HCT116 (cell line): ENCODE results near the gene PRKCZ. TPM values are rescaled to one million over a fixed set of nuclear protein-coding genes. Genes with fewer than 3 reads are reported as not detected.

Source experiments
- ATAC-seq: fragments of 200-7000 bp; cut with Tn5 transposase; 2 replicates; pipeline ENCODE4 v1.9.1; 2020; ENCODE audit warnings: mild to moderate bottlenecking, moderate library complexity
- BruUV-seq: library from RNA; stranded (reverse); fragments of 400-500 nt; replicated peaks from 2 replicates; lab custom pipeline; 2021; lab: Mats Ljungman, UMichigan
- CTCF ChIA-PET: fragments of 300-600 bp; sonication (Branson Sonifier 250); formaldehyde crosslinking; loops from one replicate; lab custom pipeline; 2021; ENCODE audit warnings: antibody characterized with exemption; lab: Charles Lee
- POLR2A ChIA-PET: fragments of 300-600, 350-600 bp; sonication (Branson Sonifier 250); formaldehyde crosslinking; loops from one replicate; lab custom pipeline; 2021; ENCODE audit warnings: antibody characterized with exemption; lab: Charles Lee
- RAD21 ChIA-PET, 2 experiments: fragments of 300-600 bp; sonication (Branson Sonifier 250); formaldehyde crosslinking; loops; one replicate each; lab custom pipeline; 2023; ENCODE audit warnings: low total read pairs in 2 of 2; ENCODE audit not compliant: uncharacterized antibody in 2 of 2, unreplicated experiment in 2 of 2, low non-redundant PET in 1 of 2; lab: Charles Lee
- DNase-seq: peaks from one replicate; pipeline ENCODE4 v3.0.0-alpha.2; 2010; ENCODE audit warnings: low read depth, low spot score
- H2AFZ ChIP-seq: fragments of 200-600 bp; shearing (Covaris generic), sonication (generic); 2 replicates; pipeline ENCODE4 v1.6.1; 2017; ENCODE audit warnings: low read depth, mixed run types, mixed read lengths, antibody characterized with exemption, low read length; ENCODE audit not compliant: poor library complexity, severe bottlenecking
- H3K27ac ChIP-seq: 2 replicates; pipeline ENCODE4 v1.5.1; 2012; ENCODE audit warnings: low read depth, low read length
- H3K27me3 ChIP-seq: fragments of 200-600 bp; sonication (generic); 2 replicates; pipeline ENCODE4 v1.6.1; 2016; ENCODE audit warnings: mixed run types, low read length, mixed read lengths; ENCODE audit not compliant: insufficient read depth
- H3K36me3 ChIP-seq, 2 experiments: fragments of 200-500 bp in 1 of 2; fragments of 200-600 bp in 1 of 2; sonication (Bioruptor generic) in 1 of 2; sonication (generic) in 1 of 2; 2 replicates each; pipeline versions ENCODE4 v1.5.1 to v1.6.1; 2014 to 2016; ENCODE audit warnings: low read length in 2 of 2, inconsistent platforms in 1 of 2, mixed read lengths in 1 of 2, mixed run types in 1 of 2; ENCODE audit not compliant: insufficient read depth in 2 of 2, control insufficient read depth in 1 of 2
- H3K4me1 ChIP-seq, 2 experiments: fragments of 200-600 bp in 1 of 2; sonication (generic) in 1 of 2; 2 replicates each; pipeline versions ENCODE4 v1.5.1 to v1.6.1; 2012 to 2017; ENCODE audit warnings: low read length in 2 of 2, inconsistent platforms in 1 of 2, mild to moderate bottlenecking in 1 of 2, mixed read lengths in 1 of 2, mixed run types in 1 of 2, moderate library complexity in 1 of 2; ENCODE audit not compliant: insufficient read depth in 2 of 2, control insufficient read depth in 1 of 2
- H3K4me2 ChIP-seq: fragments of 200-600 bp; sonication (generic); 2 replicates; pipeline ENCODE4 v1.6.1; 2017; ENCODE audit warnings: mixed run types, low read length, mixed read lengths
- H3K4me3 ChIP-seq, 2 experiments: fragments of 200-600 bp in 1 of 2; sonication (generic) in 1 of 2; replicated peaks in 1 of 2; 2 replicates each; pipeline ENCODE4 v1.5.1; 2011 to 2016; ENCODE audit warnings: low read length in 2 of 2, control low read depth in 1 of 2, low read depth in 1 of 2, mild to moderate bottlenecking in 1 of 2, mixed read lengths in 1 of 2, mixed run types in 1 of 2
- H3K79me2 ChIP-seq: fragments of 200-600 bp; sonication (generic); 2 replicates; pipeline ENCODE4 v1.6.1; 2017; ENCODE audit warnings: mild to moderate bottlenecking, mixed run types, low read length, moderate library complexity, mixed read lengths; ENCODE audit not compliant: insufficient read depth
- H3K9ac ChIP-seq: fragments of 200-600 bp; sonication (generic); 2 replicates; pipeline ENCODE4 v1.6.1; 2016; ENCODE audit warnings: low read length, mixed read lengths
- H3K9me2 ChIP-seq: fragments of 200-600 bp; sonication (generic), shearing (Covaris generic); 2 replicates; pipeline ENCODE4 v1.6.1; 2017; ENCODE audit warnings: mixed run types, mild to moderate bottlenecking, moderate library complexity; ENCODE audit not compliant: insufficient read depth
- H3K9me3 ChIP-seq, 2 experiments: fragments of 200-500 bp in 1 of 2; fragments of 200-600 bp in 1 of 2; sonication (Bioruptor generic) in 1 of 2; sonication (generic) in 1 of 2; 2 replicates each; pipeline ENCODE4 v1.6.1; 2014 to 2017; ENCODE audit warnings: low read length in 2 of 2, mixed read lengths in 2 of 2, inconsistent platforms in 1 of 2, low read depth in 1 of 2, mild to moderate bottlenecking in 1 of 2, mixed run types in 1 of 2, moderate library complexity in 1 of 2; ENCODE audit not compliant: control insufficient read depth in 1 of 2, insufficient read depth in 1 of 2
- H4K20me1 ChIP-seq: fragments of 200-600 bp; sonication (generic), shearing (Covaris generic); 2 replicates; pipeline ENCODE4 v1.6.1; 2017; ENCODE audit warnings: mixed run types, mild to moderate bottlenecking, moderate library complexity; ENCODE audit not compliant: insufficient read depth
- CEBPB ChIP-seq: IDR thresholded peaks from 2 replicates; pipeline ENCODE4 v1.6.1; 2012; ENCODE audit warnings: low read depth
- ELF1 ChIP-seq: IDR thresholded peaks from 2 replicates; pipeline ENCODE4 v1.6.1; 2012; ENCODE audit warnings: low read depth, borderline replicate concordance
- EZH2 ChIP-seq: fragments of 200-600 bp; sonication (generic); IDR thresholded peaks from 2 replicates; pipeline ENCODE4 v1.6.1; 2017; ENCODE audit warnings: antibody characterized with exemption, mixed run types
- EZH2phosphoT487 ChIP-seq: fragments of 200-600 bp; IDR thresholded peaks from 2 replicates; pipeline ENCODE4 v1.6.1; 2018; ENCODE audit warnings: antibody characterized with exemption, borderline replicate concordance
- POLR2A ChIP-seq: IDR thresholded peaks from 2 replicates; pipeline ENCODE4 v1.7.0; 2011; ENCODE audit warnings: borderline replicate concordance; ENCODE audit not compliant: insufficient read depth, insufficient read length; ENCODE audit errors: extremely low read depth
- POLR2AphosphoS5 ChIP-seq: IDR thresholded peaks from 2 replicates; pipeline ENCODE4 v1.6.1; 2011; ENCODE audit warnings: mild to moderate bottlenecking, low read depth, low read length, moderate library complexity
- REST ChIP-seq: IDR thresholded peaks from 2 replicates; pipeline ENCODE4 v1.6.1; 2012; ENCODE audit warnings: low read depth
- SIN3A ChIP-seq: IDR thresholded peaks from 2 replicates; pipeline ENCODE4 v1.6.1; 2012; ENCODE audit warnings: low read depth
- SP1 ChIP-seq: IDR thresholded peaks from 2 replicates; pipeline ENCODE4 v1.6.1; 2012; ENCODE audit warnings: low read depth
- TCF7L2 ChIP-seq: IDR thresholded peaks from 2 replicates; pipeline ENCODE4 v1.7.0; 2011; ENCODE audit warnings: borderline replicate concordance, inconsistent platforms; ENCODE audit not compliant: insufficient read depth, insufficient read length; ENCODE audit errors: extremely low read depth
- YY1 ChIP-seq: IDR thresholded peaks from 2 replicates; pipeline ENCODE4 v1.6.1; 2011; ENCODE audit warnings: low read length, low read depth, moderate library complexity, mild to moderate bottlenecking; ENCODE audit not compliant: insufficient replicate concordance; ENCODE audit errors: extremely low read depth
- ZFX ChIP-seq: fragments of 450-650 bp; IDR thresholded peaks from 2 replicates; pipeline ENCODE4 v1.6.1; 2017
- intact Hi-C: fragments of 100-400 bp; cut with micrococcal nuclease; formaldehyde crosslinking; loops from 2 replicates; pipeline ENCODE4 v1.10.0; 2022
- total RNA-seq: library from RNA; stranded (reverse); gene quantifications from one replicate; pipeline ENCODE4 v1.2.1, GENCODE V29; 2021; ENCODE audit not compliant: unreplicated experiment
- TF ChIP-seq, protein P1 (sequence below): IDR thresholded peaks from 2 replicates; pipeline ENCODE4 v1.6.1; 2012

The PRKCZ gene
- total RNA-seq, 1 experiment from 2014 or later: 46.8 TPM

- Histone ChIP-seq H4K20me1 (no peaks in the 10 kb centered on the region), H3K9me3 (no peaks in the 10 kb centered on the region), H3K9me2 (no peaks in the 10 kb centered on the region), H3K27ac (no peak overlapping the region), H3K27me3 (no peaks in the 10 kb centered on the region), H3K4me3 (no peak overlapping the region), H3K79me2 (no peaks in the 10 kb centered on the region), H3K36me3 (no peaks in the 10 kb centered on the region), H2AFZ (no peak overlapping the region), H3K4me1 (no peaks in the 10 kb centered on the region), H3K9ac (no peak overlapping the region), H3K4me2 (no peak overlapping the region)
- ChIA-PET POLR2A (no interaction called here), CTCF (interaction anchor here (0.6 to 1.2 kb wide), 3 partner anchors 9 to 14 kb away, joined by 3 to 5 read pairs (median 3); partner anchors contain the start of gene PRKCZ), RAD21 (interaction anchor here in 1 of 2 experiments (1.5 kb wide), 1 partner anchor 8 kb away, joined by 3 read pairs; no protein-coding TSS in a partner anchor)
- no TSS peak for BruUV-seq
- intact Hi-C loops: no loop called here
- TF ChIP-seq, protein P1, sequence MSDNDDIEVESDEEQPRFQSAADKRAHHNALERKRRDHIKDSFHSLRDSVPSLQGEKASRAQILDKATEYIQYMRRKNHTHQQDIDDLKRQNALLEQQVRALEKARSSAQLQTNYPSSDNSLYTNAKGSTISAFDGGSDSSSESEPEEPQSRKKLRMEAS: no peak
- TF ChIP-seq REST (no peak), ZFX (no peak), YY1 (no peak), CEBPB (no peak), TCF7L2 (no peak), ELF1 (no peak), SIN3A (no peak), SP1 (no peak), POLR2A (no peak), EZH2phosphoT487 (no peak), EZH2 (no peak), POLR2AphosphoS5 (no peak)
- DNase-seq (no peak), ATAC-seq (no peak)
Observed at GRCh38 chr1:2036287-2036686, 13.9 kb upstream of the PRKCZ start.
